Parathyroid adenoma (tissue), 2 donors: ENCODE results near the gene DPYSL5.

ENCODE experiments used
- H2AFZ ChIP-seq: fragments of 300-600 bp; sonication (generic); one replicate; pipeline ENCODE4 v1.7.0; 2017; ENCODE audit warnings: antibody characterized with exemption, mild to moderate bottlenecking
- H3K27ac ChIP-seq: fragments of 300-600 bp; sonication (generic); one replicate; pipeline ENCODE4 v1.7.0; 2017
- H3K27me3 ChIP-seq: fragments of 300-600 bp; sonication (generic); one replicate; pipeline ENCODE4 v1.7.0; 2017; ENCODE audit warnings: low read length; ENCODE audit not compliant: control insufficient read depth, insufficient read depth
- H3K36me3 ChIP-seq: fragments of 300-600 bp; sonication (generic); one replicate; pipeline ENCODE4 v1.7.0; 2017; ENCODE audit warnings: low read length; ENCODE audit not compliant: control insufficient read depth, insufficient read depth
- H3K4me1 ChIP-seq: fragments of 300-600 bp; sonication (generic); one replicate; pipeline ENCODE4 v1.7.0; 2017; ENCODE audit warnings: control low read depth
- H3K4me2 ChIP-seq: fragments of 300-600 bp; sonication (generic); one replicate; pipeline ENCODE4 v1.7.0; 2017; ENCODE audit warnings: low read length
- H3K4me3 ChIP-seq: fragments of 300-600 bp; sonication (generic); one replicate; pipeline ENCODE4 v1.7.0; 2017; ENCODE audit warnings: low read depth, low read length
- H3K79me2 ChIP-seq: fragments of 300-600 bp; sonication (generic); one replicate; pipeline ENCODE4 v1.7.0; 2017; ENCODE audit warnings: control low read depth
- H3K9ac ChIP-seq: fragments of 300-600 bp; sonication (generic); one replicate; pipeline ENCODE4 v1.7.0; 2017; ENCODE audit warnings: mild to moderate bottlenecking
- H3K9me3 ChIP-seq: fragments of 300-600 bp; sonication (generic); one replicate; pipeline ENCODE4 v1.7.0; 2017; ENCODE audit warnings: low read length; ENCODE audit not compliant: control insufficient read depth
- CTCF ChIP-seq: fragments of 300-600 bp; sonication (generic); IDR thresholded peaks from one replicate; pipeline ENCODE4 v1.7.0; 2017; ENCODE audit warnings: antibody characterized with exemption, mild to moderate bottlenecking
- donor health status: primary hyperparathyroidism.

The DPYSL5 gene

GRCh38 chr2:26899500-26900164, 51.7 kb downstream of the DPYSL5 start:
- no peaks in the 10 kb centered on the region for H3K36me3 ChIP-seq
- no peak overlapping the region for H3K9ac ChIP-seq
- no peak overlapping the region for H3K4me3 ChIP-seq
- no peak overlapping the region for H3K4me2 ChIP-seq
- H3K4me1 ChIP-seq: no peaks in the 10 kb centered on the region
- no peak overlapping the region for H3K27ac ChIP-seq
- H2AFZ ChIP-seq: no peak overlapping the region
- no peaks in the 10 kb centered on the region for H3K9me3 ChIP-seq
- H3K79me2 ChIP-seq: no peaks in the 10 kb centered on the region
- H3K27me3 ChIP-seq: no peaks in the 10 kb centered on the region
- no peak for TF ChIP-seq CTCF

DNA sequence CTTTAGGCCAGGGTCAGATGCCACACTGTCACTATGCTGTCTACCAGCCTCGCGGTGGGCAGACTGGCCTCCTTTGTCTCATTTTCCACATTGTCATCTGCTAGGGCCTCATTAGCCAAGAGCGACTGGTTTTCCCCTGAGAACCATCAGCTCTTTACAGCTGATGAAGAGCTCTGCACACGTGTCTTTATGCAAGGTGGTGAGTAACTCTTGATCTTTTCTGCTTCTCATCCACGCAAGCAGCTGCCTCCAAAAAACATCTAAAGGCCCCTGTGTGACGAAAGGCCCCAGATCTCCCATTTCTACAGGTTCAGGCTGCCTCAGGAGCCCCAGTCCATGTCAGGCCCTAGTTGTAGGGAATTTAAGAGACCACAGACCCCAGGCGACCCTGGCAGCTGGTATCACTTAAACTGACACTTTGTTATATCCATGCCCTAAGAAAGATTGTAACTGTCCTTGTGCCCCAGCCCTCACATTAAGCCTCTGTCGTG, 52.9 kb downstream of the DPYSL5 start:
- no peak overlapping the region for H3K27ac ChIP-seq
- H3K36me3 ChIP-seq: no peaks in the 10 kb centered on the region
- no peak overlapping the region for H3K9ac ChIP-seq
- H3K4me2 ChIP-seq: no peak overlapping the region
- TF ChIP-seq CTCF: no peak
- no peaks in the 10 kb centered on the region for H3K4me1 ChIP-seq
- no peaks in the 10 kb centered on the region for H3K27me3 ChIP-seq
- H2AFZ ChIP-seq: no peak overlapping the region
- no peak overlapping the region for H3K4me3 ChIP-seq
- no peaks in the 10 kb centered on the region for H3K79me2 ChIP-seq
- no peaks in the 10 kb centered on the region for H3K9me3 ChIP-seq

- no peak overlapping the region for H3K4me2 ChIP-seq
- no peaks in the 10 kb centered on the region for H3K4me1 ChIP-seq
- H2AFZ ChIP-seq: no peak overlapping the region
- H3K27me3 ChIP-seq: no peaks in the 10 kb centered on the region
- no peak for TF ChIP-seq CTCF
- H3K4me3 ChIP-seq: no peak overlapping the region
- H3K79me2 ChIP-seq: no peaks in the 10 kb centered on the region
- H3K9ac ChIP-seq: no peak overlapping the region
- H3K9me3 ChIP-seq: no peaks in the 10 kb centered on the region
- H3K36me3 ChIP-seq: no peaks in the 10 kb centered on the region
- no peak overlapping the region for H3K27ac ChIP-seq
These were observed 53.6 kb downstream of the DPYSL5 start for GRCh38 chr2:26901326-26902183.

DNA sequence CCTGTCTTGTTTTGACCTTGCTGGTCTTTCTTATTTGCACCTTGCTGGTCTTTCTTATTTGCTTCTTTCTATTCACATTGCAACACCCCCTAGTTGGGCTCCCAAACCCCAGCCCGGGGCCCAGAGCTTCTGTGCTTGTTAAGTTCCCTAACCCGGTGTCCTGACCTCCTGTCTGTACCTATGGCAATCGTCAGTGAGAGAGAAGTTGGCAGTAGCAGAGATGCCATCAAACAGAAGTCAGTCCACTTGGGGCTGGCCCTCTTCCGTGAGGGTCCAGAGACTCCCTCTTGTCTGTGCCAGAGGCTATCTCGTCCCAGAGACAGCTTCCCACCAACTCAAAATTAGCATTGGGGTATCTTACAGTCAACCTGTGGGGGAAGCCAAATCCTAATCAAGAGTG, 55.7 kb downstream of the DPYSL5 start:
- H3K4me1 ChIP-seq: no peaks in the 10 kb centered on the region
- no peaks in the 10 kb centered on the region for H3K79me2 ChIP-seq
- H3K27ac ChIP-seq: no peak overlapping the region
- H3K36me3 ChIP-seq: no peaks in the 10 kb centered on the region
- TF ChIP-seq CTCF: no peak
- H3K4me3 ChIP-seq: no peak overlapping the region
- no peaks in the 10 kb centered on the region for H3K9me3 ChIP-seq
- no peak overlapping the region for H3K4me2 ChIP-seq
- no peak overlapping the region for H2AFZ ChIP-seq
- no peak overlapping the region for H3K9ac ChIP-seq
- H3K27me3 ChIP-seq: no peaks in the 10 kb centered on the region
